Gastroesophageal sphincter (tissue), 4 donors: ENCODE data around the gene CLDN17. TPM values are rescaled to one million over a fixed set of nuclear protein-coding genes. Genes with fewer than 3 reads are reported as not detected.

Experiments used
- ATAC-seq: fragments of 150-250 bp; one replicate; pipeline ENCODE4 v1.9.1; 2016; ENCODE audit warnings: mild to moderate bottlenecking, moderate library complexity
- H3K27ac ChIP-seq, 4 donors: fragments of 200-600 bp; sonication (generic) in 3 of 4; 1 replicate in 3 of 4; 2 replicates in 1 of 4; pipeline ENCODE4 v1.5.1; 2016 to 2019
- H3K27me3 ChIP-seq: fragments of 200-600 bp; sonication (generic); one replicate; pipeline ENCODE4 v1.5.1; 2019
- H3K36me3 ChIP-seq, 2 donors: fragments of 200-600 bp; sonication (generic); one replicate each; pipeline ENCODE4 v1.5.1; 2019; ENCODE audit warnings: control low read depth in 1 of 2
- H3K4me1 ChIP-seq, 3 donors: fragments of 200-600 bp; sonication (generic); 1 replicate in 2 of 3; 2 replicates in 1 of 3; pipeline ENCODE4 v1.5.1; 2016 to 2019; ENCODE audit warnings: control low read depth in 2 of 3
- H3K4me3 ChIP-seq, 2 donors: fragments of 200-600 bp; sonication (generic); one replicate each; pipeline ENCODE4 v1.5.1; 2019; ENCODE audit warnings: mild to moderate bottlenecking in 1 of 2, moderate library complexity in 1 of 2
- H3K9me3 ChIP-seq, 3 donors: fragments of 200-600 bp; sonication (generic); one replicate each; pipeline ENCODE4 v1.5.1; 2017 to 2019; ENCODE audit warnings: control low read depth in 2 of 3
- EP300 ChIP-seq: sonication (generic); formaldehyde crosslinking; IDR thresholded peaks from one replicate; pipeline ENCODE4 v1.6.1; 2017; ENCODE audit warnings: antibody characterized with exemption, mild to moderate bottlenecking
- POLR2A ChIP-seq, 2 donors: fragments of 450-650 bp; IDR thresholded peaks; one replicate each; pipeline ENCODE4 v1.6.1; 2017; ENCODE audit warnings: antibody characterized with exemption in 2 of 2, mild to moderate bottlenecking in 2 of 2, moderate library complexity in 1 of 2
- POLR2AphosphoS5 ChIP-seq: sonication (generic); formaldehyde crosslinking; IDR thresholded peaks from one replicate; pipeline ENCODE4 v1.6.1; 2017; ENCODE audit warnings: antibody characterized with exemption
- WGBS, 2 donors: methylation state at CpG; one replicate each; pipeline ENCODE4 v1.1.5; 2018; ENCODE audit warnings: low coverage in 1 of 2; 5-methylcytosine and 5-hydroxymethylcytosine counted together
- total RNA-seq, 4 donors: library from RNA; depleted of rRNA; stranded (reverse); fragments of >200 nt; gene quantifications; one replicate each; pipeline ENCODE4 v1.1.0, GENCODE V29; 2016
- TF ChIP-seq, protein P1 (sequence below), 4 experiments: fragments of 200-600 bp in 2 of 4; fragments of 450-650 bp in 2 of 4; sonication (generic) in 1 of 4; IDR thresholded peaks; one replicate each; pipeline ENCODE4 v1.5.1; 2017 to 2019; ENCODE audit warnings: antibody characterized with exemption in 4 of 4, mild to moderate bottlenecking in 2 of 4, moderate library complexity in 2 of 4

CLDN17 gene, protein sequence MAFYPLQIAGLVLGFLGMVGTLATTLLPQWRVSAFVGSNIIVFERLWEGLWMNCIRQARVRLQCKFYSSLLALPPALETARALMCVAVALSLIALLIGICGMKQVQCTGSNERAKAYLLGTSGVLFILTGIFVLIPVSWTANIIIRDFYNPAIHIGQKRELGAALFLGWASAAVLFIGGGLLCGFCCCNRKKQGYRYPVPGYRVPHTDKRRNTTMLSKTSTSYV
- total RNA-seq: not detected

DNA sequence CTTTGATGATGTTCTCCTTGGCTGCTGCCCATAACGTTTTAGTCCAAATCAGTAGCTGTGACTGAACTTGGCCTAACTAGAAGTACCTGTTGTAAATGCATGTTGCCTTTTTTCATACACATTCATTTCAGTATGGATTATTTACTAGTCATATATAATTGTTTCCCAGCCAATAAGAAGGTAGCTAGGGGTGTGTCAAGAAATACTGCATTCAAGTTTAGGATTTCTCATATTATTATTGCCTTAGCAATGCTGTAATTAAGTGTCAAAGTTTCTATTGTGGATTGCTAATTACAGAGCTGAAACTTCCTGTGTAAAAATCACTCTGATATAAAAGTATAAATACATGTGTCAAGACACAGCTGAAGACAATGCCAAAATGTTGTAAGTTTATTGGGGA is at the start of gene CLDN17:
Gene CLDN17 (minus strand): TSS at position 101 of the 400 bp plus-strand sequence. CDS start 188 bp downstream, outside the sequence.
- WGBS, 2 donors: 31 to 71% methylated on average over 1 of the region's 1 CpG
- TF ChIP-seq POLR2A (IDR thresholded peaks at IDR 0.05) (no peak), POLR2AphosphoS5 (no peak), EP300 (no peak)
- TF ChIP-seq, protein P1, sequence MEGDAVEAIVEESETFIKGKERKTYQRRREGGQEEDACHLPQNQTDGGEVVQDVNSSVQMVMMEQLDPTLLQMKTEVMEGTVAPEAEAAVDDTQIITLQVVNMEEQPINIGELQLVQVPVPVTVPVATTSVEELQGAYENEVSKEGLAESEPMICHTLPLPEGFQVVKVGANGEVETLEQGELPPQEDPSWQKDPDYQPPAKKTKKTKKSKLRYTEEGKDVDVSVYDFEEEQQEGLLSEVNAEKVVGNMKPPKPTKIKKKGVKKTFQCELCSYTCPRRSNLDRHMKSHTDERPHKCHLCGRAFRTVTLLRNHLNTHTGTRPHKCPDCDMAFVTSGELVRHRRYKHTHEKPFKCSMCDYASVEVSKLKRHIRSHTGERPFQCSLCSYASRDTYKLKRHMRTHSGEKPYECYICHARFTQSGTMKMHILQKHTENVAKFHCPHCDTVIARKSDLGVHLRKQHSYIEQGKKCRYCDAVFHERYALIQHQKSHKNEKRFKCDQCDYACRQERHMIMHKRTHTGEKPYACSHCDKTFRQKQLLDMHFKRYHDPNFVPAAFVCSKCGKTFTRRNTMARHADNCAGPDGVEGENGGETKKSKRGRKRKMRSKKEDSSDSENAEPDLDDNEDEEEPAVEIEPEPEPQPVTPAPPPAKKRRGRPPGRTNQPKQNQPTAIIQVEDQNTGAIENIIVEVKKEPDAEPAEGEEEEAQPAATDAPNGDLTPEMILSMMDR (IDR thresholded peaks at IDR 0.05): no peak

GRCh38 chr21:30216041-30216723 is 49.6 kb upstream of the CLDN17 start, which contains the start of gene CLDN8:
CLDN8 (minus strand) TSS chr21:30216097; CDS start chr21:30215925, 172 bp downstream.
- Histone ChIP-seq H3K9me3 (no peaks in the 10 kb centered on the region), H3K4me1 (no peaks in the 10 kb centered on the region), H3K27me3 (no peaks in the 10 kb centered on the region), H3K27ac (no peak within 1 kb of the TSS), H3K36me3 (no peaks in the 10 kb centered on the region), H3K4me3 (no peak within 1 kb of the TSS)
- TF ChIP-seq POLR2AphosphoS5 (no peak), POLR2A (IDR thresholded peaks at IDR 0.05) (no peak), EP300 (no peak)
- TF ChIP-seq, protein P1 (IDR thresholded peaks at IDR 0.05): no peak
- ATAC-seq: no peak
- 40 to 78% methylated on average over 4 to 5 of the region's 5 CpGs for WGBS, 2 donors

More for the DNA sequence above, at the start of gene CLDN17:
- Histone ChIP-seq H3K4me3 (no peak within 1 kb of the TSS), H3K27ac (no peak within 1 kb of the TSS), H3K27me3 (no peaks in the 10 kb centered on the region), H3K4me1 (no peaks in the 10 kb centered on the region), H3K9me3 (no peaks in the 10 kb centered on the region), H3K36me3 (no peaks in the 10 kb centered on the region)
- ATAC-seq: no peak

DNA sequence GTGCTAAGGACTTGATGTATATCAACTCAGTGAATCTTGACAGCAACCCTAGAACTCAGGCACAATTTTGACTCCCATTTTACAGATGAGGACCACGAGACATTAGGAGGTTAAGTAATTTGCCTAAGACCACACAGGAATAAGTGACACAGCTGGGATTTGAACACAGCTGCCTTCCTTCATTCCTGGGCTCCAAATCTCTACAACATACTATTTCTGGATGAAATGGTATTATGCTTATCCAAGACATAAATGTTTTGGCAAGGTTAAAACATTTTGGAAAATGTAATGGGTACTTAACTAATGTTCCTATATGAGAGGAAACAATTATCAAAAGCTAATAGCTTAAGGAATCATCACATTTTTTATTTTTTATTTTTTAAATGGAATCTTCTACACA is 44.5 kb upstream of the CLDN17 start:
- H3K36me3 ChIP-seq: no peaks in the 10 kb centered on the region
- ATAC-seq: no peak
- TF ChIP-seq, protein P1 (IDR thresholded peaks at IDR 0.05): no peak
- TF ChIP-seq POLR2A (IDR thresholded peaks at IDR 0.05): no peak
- no peak for TF ChIP-seq POLR2AphosphoS5
- no peak for TF ChIP-seq EP300
- no peaks in the 10 kb centered on the region for H3K27me3 ChIP-seq
- no peak overlapping the region for H3K27ac ChIP-seq
- H3K4me3 ChIP-seq: no peak overlapping the region
- H3K4me1 ChIP-seq: no peaks in the 10 kb centered on the region
- 18 to 60% methylated on average over 1 of the region's 1 CpG for WGBS, 2 donors
- no peaks in the 10 kb centered on the region for H3K9me3 ChIP-seq

- 31 to 39% methylated on average over 2 to 3 of the region's 5 CpGs for WGBS, 2 donors
- ATAC-seq: no peak
- Histone ChIP-seq H3K27ac (no peak overlapping the region), H3K4me3 (no peak overlapping the region), H3K9me3 (no peaks in the 10 kb centered on the region), H3K4me1 (no peaks in the 10 kb centered on the region), H3K27me3 (no peaks in the 10 kb centered on the region), H3K36me3 (no peaks in the 10 kb centered on the region)
- TF ChIP-seq EP300: no peak
- TF ChIP-seq, protein P1 (IDR thresholded peaks at IDR 0.05): no peak
- TF ChIP-seq POLR2AphosphoS5: no peak
- no peak for TF ChIP-seq POLR2A (IDR thresholded peaks at IDR 0.05)
These were observed 43.0 kb upstream of the CLDN17 start for GRCh38 chr21:30209601-30210000.

DNA sequence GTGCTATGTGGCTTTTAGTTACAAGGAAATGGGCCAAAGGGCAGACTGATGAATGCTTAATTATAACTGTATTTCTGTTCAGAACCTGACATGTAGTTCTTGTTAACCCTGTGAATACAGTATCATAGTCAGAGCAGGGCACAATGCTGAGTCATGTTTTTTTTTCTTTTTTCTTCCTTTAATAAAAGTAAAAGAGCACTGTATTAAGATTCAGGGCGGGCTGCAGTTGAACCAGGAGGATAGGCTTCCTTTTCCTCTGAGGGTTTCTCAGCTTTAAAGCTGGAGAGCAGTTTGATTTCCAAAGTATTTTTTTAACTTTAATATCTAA is 40.6 kb upstream of the CLDN17 start:
- no peak for ATAC-seq
- Histone ChIP-seq H3K27ac (no peak overlapping the region), H3K27me3 (no peaks in the 10 kb centered on the region), H3K9me3 (no peaks in the 10 kb centered on the region), H3K4me1 (no peaks in the 10 kb centered on the region), H3K4me3 (no peak overlapping the region), H3K36me3 (no peaks in the 10 kb centered on the region)
- TF ChIP-seq EP300 (no peak), POLR2AphosphoS5 (no peak), POLR2A (IDR thresholded peaks at IDR 0.05) (no peak)
- TF ChIP-seq, protein P1 (IDR thresholded peaks at IDR 0.05): no peak
- 56 to 88% methylated on average over 1 of the region's 1 CpG for WGBS, 2 donors
